Articular chondrocyte of knee joint (primary cell): ENCODE measurements around the gene FBXO36. TPM values are rescaled to one million over a fixed set of nuclear protein-coding genes. Genes with fewer than 3 reads are reported as not detected.

ENCODE experiments used
- small RNA-seq: library from RNA; depleted of rRNA; stranded (forward); fragments of <200 nt; gene quantifications from one replicate; pipeline ENCODE3, GENCODE V24; 2012
- total RNA-seq: library from RNA; depleted of rRNA; stranded (reverse); fragments of >200 nt; gene quantifications from 2 replicates; pipeline ENCODE4 v1.2.3, GENCODE V29; 2012

Gene FBXO36
- total RNA-seq = 6.5 and 6.8 TPM in 2 replicates

DNA sequence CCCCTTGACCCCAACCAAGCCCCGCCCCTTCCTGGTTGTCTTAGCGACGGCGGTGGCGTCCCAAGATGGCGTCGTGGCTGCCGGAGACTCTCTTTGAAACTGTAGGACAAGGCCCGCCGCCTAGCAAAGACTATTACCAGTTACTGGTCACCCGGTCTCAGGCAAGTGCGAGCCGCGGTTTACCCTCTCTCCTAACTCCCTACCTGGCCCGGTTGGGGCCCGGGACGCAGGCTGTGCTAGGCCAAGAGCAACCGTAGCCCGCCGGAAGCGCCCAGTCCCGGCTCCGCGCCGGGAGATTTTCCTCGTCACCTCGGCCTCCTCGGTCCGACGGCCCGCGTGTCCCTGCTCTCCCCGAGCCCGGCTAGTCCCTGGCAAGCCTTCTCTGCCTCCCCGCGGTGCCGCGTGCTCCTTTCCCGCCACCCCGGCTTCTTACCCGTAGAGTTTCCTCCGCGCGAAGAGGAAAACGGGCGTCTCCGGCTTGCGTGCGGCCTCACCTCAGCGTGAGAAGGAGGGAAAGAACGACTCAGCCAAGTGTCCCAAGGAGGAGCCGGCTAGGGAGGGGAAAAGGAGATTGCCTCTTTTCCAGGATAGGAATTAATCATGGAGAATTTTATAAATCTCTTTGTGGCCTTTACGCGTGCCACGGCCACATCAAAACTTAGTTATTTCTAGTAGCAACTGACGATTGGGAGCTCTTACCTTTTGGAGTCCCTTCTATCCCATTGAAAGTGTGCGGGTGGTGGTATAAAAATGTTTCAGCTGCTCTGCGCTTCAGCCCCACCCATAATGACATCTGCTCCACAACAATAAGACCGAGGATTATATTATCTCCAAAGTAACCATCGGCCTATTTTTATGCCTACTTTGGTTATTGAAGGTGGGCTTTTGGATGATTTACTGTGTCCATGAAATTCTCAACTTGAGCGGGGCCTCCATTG, at the start of gene FBXO36:
Gene FBXO36, plus strand, starts transcription at position 55 of the 938 bp plus-strand sequence. Its CDS starts 11 bp downstream, at position 66.

DNA sequence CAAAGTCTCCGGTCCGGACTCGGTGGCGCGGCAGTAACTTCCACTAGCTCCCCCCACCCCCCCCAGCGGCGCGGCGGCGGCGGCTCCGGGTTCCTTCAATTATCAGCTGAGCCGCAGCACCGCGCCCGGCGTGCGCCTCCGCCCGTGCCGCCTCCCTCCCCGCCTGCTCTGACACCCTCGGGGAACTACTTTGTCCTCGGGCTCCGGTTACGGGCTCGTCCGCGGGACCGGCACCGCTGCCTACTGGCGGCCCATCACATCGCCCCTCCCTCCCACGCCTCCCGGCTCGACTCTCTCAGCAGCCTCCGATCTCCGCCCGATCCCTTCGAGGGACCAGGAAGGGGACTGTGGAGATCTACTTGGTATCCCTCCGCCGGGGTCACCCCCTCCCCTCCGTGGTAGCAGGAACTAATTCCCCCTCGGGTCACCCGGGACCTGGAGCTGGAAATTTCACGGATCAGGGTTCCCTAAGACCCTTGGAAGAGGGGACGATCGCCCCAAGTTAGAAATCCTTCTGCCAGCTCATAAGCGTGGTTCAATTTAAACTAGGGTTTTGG, 333 bp upstream of the FBXO36 start, which contains the start of gene TRIP12:
Gene TRIP12, minus strand, starts transcription at position 118 of the 557 bp plus-strand sequence. CDS start 41,930 bp downstream, outside the sequence.

Small RNA genes within 50 kb of the gene (small RNA-seq; reads per million reads assigned to genes)
- not detected for gene RNU6-1027P
- not detected for gene RNU6-613P
- not detected for gene RNU6-964P
- gene RNY4P19 = not detected

Other genes starting within 250 kb of the FBXO36 start
- gene DNER, start 207.9 kb upstream of the FBXO36 start, total RNA-seq = 0.78 and 1.7 TPM in 2 replicates
- gene TRIP12, start 494 bp upstream of the FBXO36 start, total RNA-seq = 194 and 258 TPM in 2 replicates
- gene SLC16A14, start 146.4 kb downstream of the FBXO36 start, total RNA-seq = 1.6 and 2.3 TPM in 2 replicates